ENCODE measurements around the gene C11orf52. TPM values are rescaled to one million over a fixed set of nuclear protein-coding genes. Genes with fewer than 3 reads are reported as not detected.
"Not testable (repeated sequence)": the region's sequence is repeated elsewhere in the genome, so short reads cannot be mapped to it uniquely, and the experiment has no call there.

Gene C11orf52
- total RNA-seq, 1 donor from 2014 or later, result 19.4 TPM

- TF ChIP-seq CTCF (IDR thresholded peaks at IDR 0.05; ENCODE audit: unreplicated experiment), result no peak
- no peak for DNase-seq (ENCODE audit: low spot score, unreplicated experiment)
- Mint-ChIP-seq H3K27ac (peak overlapping the region; percentile 87), H3K27me3 (no peaks in the 10 kb centered on the region), H3K9me3 (ENCODE audit: low read depth) (no peaks in the 10 kb centered on the region), H3K4me3 (ENCODE audit: low read depth) (peak overlapping the region; percentile 95), H3K36me3 (ENCODE audit: insufficient read depth) (peaks cover 19% of the 10 kb centered on the region), H3K4me1 (ENCODE audit: low read depth) (peaks cover 12% of the 10 kb centered on the region)
These were observed 47.0 kb upstream of the C11orf52 start for GRCh38 chr11:111871693-111872161.

- Mint-ChIP-seq H3K4me1 (ENCODE audit: low read depth) (peaks cover 10% of the 10 kb centered on the region), H3K36me3 (ENCODE audit: insufficient read depth) (peaks cover 4% of the 10 kb centered on the region)
These were observed 40.3 kb upstream of the C11orf52 start for GRCh38 chr11:111878385-111878848.

GRCh38 chr11:111878849-111879636 is 39.7 kb upstream of the C11orf52 start, which contains the start of the genes CFAP68 and FDXACB1:
Gene CFAP68 (plus strand): TSS chr11:111879541. CDS start chr11:111879561, 20 bp downstream.
Gene FDXACB1 (minus strand): TSS chr11:111879165. CDS start chr11:111879132, 33 bp downstream.
- H3K9me3 Mint-ChIP-seq (ENCODE audit: low read depth), result no peaks in the 10 kb centered on the region
- peak within 1 kb of the TSS; percentile 100 for H3K27ac Mint-ChIP-seq
- DNase-seq (ENCODE audit: low spot score, unreplicated experiment), result peak; percentile 97
- H3K36me3 Mint-ChIP-seq (ENCODE audit: insufficient read depth), result peaks cover 4% of the 10 kb centered on the region
- H3K27me3 Mint-ChIP-seq, result no peaks in the 10 kb centered on the region
- TF ChIP-seq CTCF (IDR thresholded peaks at IDR 0.05; ENCODE audit: unreplicated experiment), result peak; percentile 95
- peaks cover 10% of the 10 kb centered on the region for H3K4me1 Mint-ChIP-seq (ENCODE audit: low read depth)
- H3K4me3 Mint-ChIP-seq (ENCODE audit: low read depth), result peak within 1 kb of the TSS; percentile 94

More at GRCh38 chr11:111878385-111878848, 40.3 kb upstream of the C11orf52 start:
- Mint-ChIP-seq H3K4me3 (ENCODE audit: low read depth) (peak overlapping the region; percentile 94), H3K9me3 (ENCODE audit: low read depth) (no peaks in the 10 kb centered on the region), H3K27me3 (no peaks in the 10 kb centered on the region), H3K27ac (peak overlapping the region; percentile 100)
- TF ChIP-seq CTCF (IDR thresholded peaks at IDR 0.05; ENCODE audit: unreplicated experiment), result no peak
- DNase-seq (ENCODE audit: low spot score, unreplicated experiment), result no peak

- peak overlapping the region; percentile 100 for H3K27ac Mint-ChIP-seq
- no peak for DNase-seq (ENCODE audit: low spot score, unreplicated experiment)
- peaks cover 10% of the 10 kb centered on the region for H3K4me1 Mint-ChIP-seq (ENCODE audit: low read depth)
- no peak for TF ChIP-seq CTCF (IDR thresholded peaks at IDR 0.05; ENCODE audit: unreplicated experiment)
- H3K4me3 Mint-ChIP-seq (ENCODE audit: low read depth), result peak overlapping the region; percentile 94
- H3K27me3 Mint-ChIP-seq, result no peaks in the 10 kb centered on the region
- no peaks in the 10 kb centered on the region for H3K9me3 Mint-ChIP-seq (ENCODE audit: low read depth)
- peaks cover 4% of the 10 kb centered on the region for H3K36me3 Mint-ChIP-seq (ENCODE audit: insufficient read depth)
These were observed 39.1 kb upstream of the C11orf52 start for GRCh38 chr11:111879637-111879960.

- no peaks in the 10 kb centered on the region for H3K36me3 Mint-ChIP-seq (ENCODE audit: insufficient read depth)
- H3K9me3 Mint-ChIP-seq (ENCODE audit: low read depth), result no peaks in the 10 kb centered on the region
- peaks cover 10% of the 10 kb centered on the region for H3K4me1 Mint-ChIP-seq (ENCODE audit: low read depth)
- no peaks in the 10 kb centered on the region for H3K27me3 Mint-ChIP-seq
- H3K4me3 Mint-ChIP-seq (ENCODE audit: low read depth), result no peak overlapping the region
- no peak for DNase-seq (ENCODE audit: low spot score, unreplicated experiment)
- TF ChIP-seq CTCF (IDR thresholded peaks at IDR 0.05; ENCODE audit: unreplicated experiment), result no peak
- no peak overlapping the region for H3K27ac Mint-ChIP-seq
These were observed 36.5 kb upstream of the C11orf52 start for GRCh38 chr11:111882202-111882601.

- H3K36me3 Mint-ChIP-seq (ENCODE audit: insufficient read depth); DNase-seq (ENCODE audit: low spot score, unreplicated experiment); H3K9me3 Mint-ChIP-seq (ENCODE audit: low read depth); H3K4me3 Mint-ChIP-seq (ENCODE audit: low read depth); H3K4me1 Mint-ChIP-seq (ENCODE audit: low read depth); H3K27ac Mint-ChIP-seq; H3K27me3 Mint-ChIP-seq: not testable (repeated sequence)
These were observed 33.7 kb upstream of the C11orf52 start for GRCh38 chr11:111885053-111885452.
